Measurements from ENCODE around the gene RIMS3. TPM values are rescaled to one million over a fixed set of nuclear protein-coding genes. Genes with fewer than 3 reads are reported as not detected.

RIMS3 gene
- polyA plus RNA-seq, 1 donor from 2014 or later = 31.6 TPM

DNA sequence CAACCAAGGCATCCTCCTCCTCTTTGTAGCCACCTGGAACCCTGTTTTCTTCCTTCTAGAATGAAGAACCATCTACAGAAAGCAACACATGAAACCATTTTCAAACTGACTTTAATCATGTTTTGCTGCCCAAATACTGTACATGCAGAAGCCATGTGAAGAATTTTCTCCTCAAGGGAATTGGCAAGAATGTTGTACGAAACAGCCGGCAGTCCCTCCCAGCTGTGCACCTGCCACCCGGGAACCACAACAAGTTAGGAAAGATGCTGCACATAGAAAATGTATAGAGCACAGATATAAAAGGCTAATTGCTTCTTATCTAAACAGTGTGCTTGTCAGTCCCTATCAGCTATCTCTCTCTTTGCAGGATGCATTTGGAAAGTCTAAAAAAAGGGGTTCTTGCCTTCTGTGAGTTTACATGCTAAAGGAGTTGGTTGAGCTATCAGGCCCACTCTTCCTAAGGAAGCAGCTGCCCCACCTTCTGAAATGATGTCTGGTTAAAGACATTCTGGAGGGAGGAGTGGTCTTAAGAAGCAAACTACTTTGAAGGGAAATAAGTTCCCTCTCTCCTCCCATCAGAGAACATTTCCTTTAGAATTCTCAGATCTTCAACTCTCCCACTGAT lies 44.8 kb downstream of the RIMS3 start:
- Histone ChIP-seq H3K9me3 (ENCODE audit: low read length) (no peaks in the 10 kb centered on the region), H3K36me3 (ENCODE audit: insufficient read depth, low read length) (no peaks in the 10 kb centered on the region), H3K9ac (ENCODE audit: low read length) (no peak overlapping the region), H3K4me3 (ENCODE audit: low read length) (no peak overlapping the region), H3K4me2 (ENCODE audit: low read length) (no peak overlapping the region), H3K27ac (ENCODE audit: low read length) (no peak overlapping the region), H4K20me1 (ENCODE audit: insufficient read depth) (no peaks in the 10 kb centered on the region), H2AFZ (ENCODE audit: low read depth, low read length) (no peak overlapping the region), H3K79me2 (replicated peaks; ENCODE audit: insufficient read depth, low read length) (no peaks in the 10 kb centered on the region), H3K27me3 (ENCODE audit: insufficient read depth, low read depth, low read length) (no peaks in the 10 kb centered on the region), H3K9me2 (ENCODE audit: insufficient read depth, low read length) (no peaks in the 10 kb centered on the region), H3F3A (ENCODE audit: insufficient read depth, low read length, poor library complexity, severe bottlenecking) (no peaks in the 10 kb centered on the region)
- TF ChIP-seq EZH2 (IDR thresholded peaks at IDR 0.05; ENCODE audit: borderline replicate concordance, insufficient read depth, low read length, poor library complexity, severe bottlenecking) (no peak), TAF1 (IDR thresholded peaks at IDR 0.05; ENCODE audit: low read depth) (no peak), POLR2AphosphoS5 (IDR thresholded peaks at IDR 0.05) (no peak), SMC3 (conservative IDR thresholded peaks at IDR 0.05; ENCODE audit: poor library complexity) (no peak), MXI1 (conservative IDR thresholded peaks at IDR 0.05; ENCODE audit: poor library complexity, severe bottlenecking) (no peak), EP300 (conservative IDR thresholded peaks at IDR 0.05; ENCODE audit: poor library complexity, severe bottlenecking) (no peak), RAD21 (conservative IDR thresholded peaks at IDR 0.05) (no peak)
- TF ChIP-seq, protein P1, sequence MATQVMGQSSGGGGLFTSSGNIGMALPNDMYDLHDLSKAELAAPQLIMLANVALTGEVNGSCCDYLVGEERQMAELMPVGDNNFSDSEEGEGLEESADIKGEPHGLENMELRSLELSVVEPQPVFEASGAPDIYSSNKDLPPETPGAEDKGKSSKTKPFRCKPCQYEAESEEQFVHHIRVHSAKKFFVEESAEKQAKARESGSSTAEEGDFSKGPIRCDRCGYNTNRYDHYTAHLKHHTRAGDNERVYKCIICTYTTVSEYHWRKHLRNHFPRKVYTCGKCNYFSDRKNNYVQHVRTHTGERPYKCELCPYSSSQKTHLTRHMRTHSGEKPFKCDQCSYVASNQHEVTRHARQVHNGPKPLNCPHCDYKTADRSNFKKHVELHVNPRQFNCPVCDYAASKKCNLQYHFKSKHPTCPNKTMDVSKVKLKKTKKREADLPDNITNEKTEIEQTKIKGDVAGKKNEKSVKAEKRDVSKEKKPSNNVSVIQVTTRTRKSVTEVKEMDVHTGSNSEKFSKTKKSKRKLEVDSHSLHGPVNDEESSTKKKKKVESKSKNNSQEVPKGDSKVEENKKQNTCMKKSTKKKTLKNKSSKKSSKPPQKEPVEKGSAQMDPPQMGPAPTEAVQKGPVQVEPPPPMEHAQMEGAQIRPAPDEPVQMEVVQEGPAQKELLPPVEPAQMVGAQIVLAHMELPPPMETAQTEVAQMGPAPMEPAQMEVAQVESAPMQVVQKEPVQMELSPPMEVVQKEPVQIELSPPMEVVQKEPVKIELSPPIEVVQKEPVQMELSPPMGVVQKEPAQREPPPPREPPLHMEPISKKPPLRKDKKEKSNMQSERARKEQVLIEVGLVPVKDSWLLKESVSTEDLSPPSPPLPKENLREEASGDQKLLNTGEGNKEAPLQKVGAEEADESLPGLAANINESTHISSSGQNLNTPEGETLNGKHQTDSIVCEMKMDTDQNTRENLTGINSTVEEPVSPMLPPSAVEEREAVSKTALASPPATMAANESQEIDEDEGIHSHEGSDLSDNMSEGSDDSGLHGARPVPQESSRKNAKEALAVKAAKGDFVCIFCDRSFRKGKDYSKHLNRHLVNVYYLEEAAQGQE (IDR thresholded peaks at IDR 0.05; ENCODE audit: borderline replicate concordance) = no peak
- TF ChIP-seq, protein P2, sequence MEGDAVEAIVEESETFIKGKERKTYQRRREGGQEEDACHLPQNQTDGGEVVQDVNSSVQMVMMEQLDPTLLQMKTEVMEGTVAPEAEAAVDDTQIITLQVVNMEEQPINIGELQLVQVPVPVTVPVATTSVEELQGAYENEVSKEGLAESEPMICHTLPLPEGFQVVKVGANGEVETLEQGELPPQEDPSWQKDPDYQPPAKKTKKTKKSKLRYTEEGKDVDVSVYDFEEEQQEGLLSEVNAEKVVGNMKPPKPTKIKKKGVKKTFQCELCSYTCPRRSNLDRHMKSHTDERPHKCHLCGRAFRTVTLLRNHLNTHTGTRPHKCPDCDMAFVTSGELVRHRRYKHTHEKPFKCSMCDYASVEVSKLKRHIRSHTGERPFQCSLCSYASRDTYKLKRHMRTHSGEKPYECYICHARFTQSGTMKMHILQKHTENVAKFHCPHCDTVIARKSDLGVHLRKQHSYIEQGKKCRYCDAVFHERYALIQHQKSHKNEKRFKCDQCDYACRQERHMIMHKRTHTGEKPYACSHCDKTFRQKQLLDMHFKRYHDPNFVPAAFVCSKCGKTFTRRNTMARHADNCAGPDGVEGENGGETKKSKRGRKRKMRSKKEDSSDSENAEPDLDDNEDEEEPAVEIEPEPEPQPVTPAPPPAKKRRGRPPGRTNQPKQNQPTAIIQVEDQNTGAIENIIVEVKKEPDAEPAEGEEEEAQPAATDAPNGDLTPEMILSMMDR (IDR thresholded peaks at IDR 0.05; ENCODE audit: poor library complexity, severe bottlenecking) = no peak

DNA sequence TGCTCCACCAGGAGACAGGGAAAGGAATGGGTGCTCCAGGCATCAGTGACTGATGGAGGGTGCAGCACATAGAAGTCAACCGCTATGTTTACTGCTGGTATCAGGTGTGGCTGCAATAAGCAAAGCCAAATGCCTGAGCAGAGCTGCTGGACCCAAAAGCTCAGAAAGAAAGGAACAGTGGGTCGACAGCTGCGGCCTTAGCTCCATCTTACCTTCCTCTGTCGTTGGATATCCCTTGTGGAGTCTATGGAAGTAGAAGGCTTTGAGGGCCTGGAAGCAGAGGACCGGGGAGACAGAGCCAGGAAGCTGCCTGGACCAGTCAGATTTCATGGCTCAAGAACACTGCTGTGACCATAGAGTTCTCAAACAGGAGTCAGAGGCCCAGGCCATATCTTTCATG lies 45.3 kb downstream of the RIMS3 start:
- no peaks in the 10 kb centered on the region for H3K36me3 ChIP-seq (ENCODE audit: insufficient read depth, low read length)
- H3K27ac ChIP-seq (ENCODE audit: low read length) = no peak overlapping the region
- H2AFZ ChIP-seq (ENCODE audit: low read depth, low read length) = no peak overlapping the region
- no peaks in the 10 kb centered on the region for H3K27me3 ChIP-seq (ENCODE audit: insufficient read depth, low read depth, low read length)
- no peaks in the 10 kb centered on the region for H3F3A ChIP-seq (ENCODE audit: insufficient read depth, low read length, poor library complexity, severe bottlenecking)
- H3K9ac ChIP-seq (ENCODE audit: low read length) = no peak overlapping the region
- no peaks in the 10 kb centered on the region for H3K9me3 ChIP-seq (ENCODE audit: low read length)
- TF ChIP-seq EP300 (conservative IDR thresholded peaks at IDR 0.05; ENCODE audit: poor library complexity, severe bottlenecking) (no peak), POLR2AphosphoS5 (IDR thresholded peaks at IDR 0.05) (no peak), TAF1 (IDR thresholded peaks at IDR 0.05; ENCODE audit: low read depth) (no peak), RAD21 (conservative IDR thresholded peaks at IDR 0.05) (no peak), EZH2 (IDR thresholded peaks at IDR 0.05; ENCODE audit: borderline replicate concordance, insufficient read depth, low read length, poor library complexity, severe bottlenecking) (no peak), SMC3 (conservative IDR thresholded peaks at IDR 0.05; ENCODE audit: poor library complexity) (no peak)
- TF ChIP-seq, protein P2 (IDR thresholded peaks at IDR 0.05; ENCODE audit: poor library complexity, severe bottlenecking) = no peak
- TF ChIP-seq, protein P1 (IDR thresholded peaks at IDR 0.05; ENCODE audit: borderline replicate concordance) = no peak
- no peak overlapping the region for H3K4me3 ChIP-seq (ENCODE audit: low read length)
- no peaks in the 10 kb centered on the region for H3K9me2 ChIP-seq (ENCODE audit: insufficient read depth, low read length)
- H3K79me2 ChIP-seq (replicated peaks; ENCODE audit: insufficient read depth, low read length) = no peaks in the 10 kb centered on the region
- H4K20me1 ChIP-seq (ENCODE audit: insufficient read depth) = no peaks in the 10 kb centered on the region
- H3K4me2 ChIP-seq (ENCODE audit: low read length) = no peak overlapping the region

All from neural cell (in vitro differentiated cells).